GM20000 (cell line): ENCODE measurements around the gene TMTC3.

Experiments used
- DNase-seq: peaks from one replicate; pipeline ENCODE4 v3.0.0; 2012; ENCODE audit warnings: low spot score
- CTCF ChIP-seq: IDR thresholded peaks from 2 replicates; pipeline ENCODE4 v1.5.1; 2012; ENCODE audit warnings: mild to moderate bottlenecking, control low read depth; ENCODE audit errors: extremely low read depth, missing control alignments

The TMTC3 gene

GRCh38 chr12:88248606-88249005, 106.5 kb downstream of the TMTC3 start:
- no peak for DNase-seq
- no peak for TF ChIP-seq CTCF
